Measurements from ENCODE around the gene CDYL.

- TF ChIP-seq CTCF (conservative IDR thresholded peaks at IDR 0.05) (no peak), EZH2 (IDR thresholded peaks at IDR 0.05; ENCODE audit: low read depth) (no peak)
Observed at GRCh38 chr6:4884646-4885340, 108.6 kb downstream of the CDYL start.

Data from PC-9 (cell line).